ENCODE data around the gene RAB14. TPM values are rescaled to one million over a fixed set of nuclear protein-coding genes. Genes with fewer than 3 reads are reported as not detected.

RAB14 gene
- polyA plus RNA-seq, 1 of the 3 experiments (the other 2 are of a cell fraction) = 17.4 TPM

GRCh38 chr9:121173501-121173900 lies 28.2 kb downstream of the RAB14 start:
- Histone ChIP-seq H3K9ac (no peak overlapping the region), H3K27me3 (ENCODE audit: insufficient read depth) (no peaks in the 10 kb centered on the region), H3K4me1 (ENCODE audit: control insufficient read depth in 1 of 2, insufficient read depth in 2 of 2, low read depth in 1 of 2, low read length in 1 of 2) (no peaks in the 10 kb centered on the region), H3K9me3 (no peaks in the 10 kb centered on the region), H3K27ac (ENCODE audit: low read depth in 2 of 2, low read length in 1 of 2) (no peak overlapping the region), H2AFZ (ENCODE audit: low read depth) (no peak overlapping the region), H3K4me2 (no peak overlapping the region), H4K20me1 (ENCODE audit: insufficient read depth) (no peaks in the 10 kb centered on the region), H3K4me3 (ENCODE audit: low read depth in 2 of 2, low read length in 1 of 2) (no peak overlapping the region), H3K79me2 (ENCODE audit: insufficient read depth) (peaks cover 19% of the 10 kb centered on the region; the same call in 1 of the 2 replicates), H3K36me3 (replicated peaks in 1 of 2; ENCODE audit: control insufficient read depth in 1 of 2, insufficient read depth in 2 of 2, low read length in 1 of 2) (peaks cover 65 to 70% of the 10 kb centered on the region in 2 experiments), H3F3A (replicated peaks; ENCODE audit: insufficient read depth) (peaks cover 6% of the 10 kb centered on the region), H3K9me2 (no peaks in the 10 kb centered on the region)
- ChIA-PET CTCF (no interaction called here), POLR2A (no interaction called here)
- no peak for DNase-seq
- TF ChIP-seq RFX5 (IDR thresholded peaks at IDR 0.05; ENCODE audit: low read length) (no peak), EP300 (IDR thresholded peaks at IDR 0.05; ENCODE audit: borderline replicate concordance in 1 of 2, low read depth in 1 of 2, low read length in 1 of 2) (no peak), ZBTB33 (IDR thresholded peaks at IDR 0.05; ENCODE audit: borderline replicate concordance, low read depth) (no peak), NRF1 (IDR thresholded peaks at IDR 0.05; ENCODE audit: low read depth, low read length) (no peak), REST (IDR thresholded peaks at IDR 0.05; ENCODE audit: low read depth, low read length) (no peak), YY1 (IDR thresholded peaks at IDR 0.05; ENCODE audit: low read depth) (no peak), MAX (IDR thresholded peaks at IDR 0.05; ENCODE audit: low read depth) (no peak), TEAD4 (IDR thresholded peaks at IDR 0.05; ENCODE audit: borderline replicate concordance, insufficient read depth) (no peak), FOXJ3 (CRISPR knock-in tag; IDR thresholded peaks at IDR 0.05) (no peak), RAD21 (IDR thresholded peaks at IDR 0.05; ENCODE audit: low read length) (no peak), SMC3 (IDR thresholded peaks at IDR 0.05; ENCODE audit: low read depth, low read length) (no peak), USF1 (IDR thresholded peaks at IDR 0.05; ENCODE audit: borderline replicate concordance, low read depth) (no peak), CTCF (IDR thresholded peaks at IDR 0.05) (no peak), USF2 (IDR thresholded peaks at IDR 0.05; ENCODE audit: borderline replicate concordance, low read depth, low read length) (no peak)
- WGBS (ENCODE audit: low lambda C conversion rate) = 89% methylated on average over 7 of the region's 7 CpGs

Data from SK-N-SH (cell line).